GM21786 (cell line): ENCODE measurements around the gene PTMA.
A peak's percentile ranks its signal among the peaks of the same experiment; 100 is the strongest.
"Not testable (repeated sequence)": the region's sequence is repeated elsewhere in the genome, so short reads cannot be mapped to it uniquely, and the experiment has no call there.

Experiments
- ATAC-seq: cut with Tn5 transposase; IDR thresholded peaks from one replicate; pipeline ENCODE4 v1.9.1; 2021; ENCODE audit not compliant: unreplicated experiment

PTMA gene

DNA sequence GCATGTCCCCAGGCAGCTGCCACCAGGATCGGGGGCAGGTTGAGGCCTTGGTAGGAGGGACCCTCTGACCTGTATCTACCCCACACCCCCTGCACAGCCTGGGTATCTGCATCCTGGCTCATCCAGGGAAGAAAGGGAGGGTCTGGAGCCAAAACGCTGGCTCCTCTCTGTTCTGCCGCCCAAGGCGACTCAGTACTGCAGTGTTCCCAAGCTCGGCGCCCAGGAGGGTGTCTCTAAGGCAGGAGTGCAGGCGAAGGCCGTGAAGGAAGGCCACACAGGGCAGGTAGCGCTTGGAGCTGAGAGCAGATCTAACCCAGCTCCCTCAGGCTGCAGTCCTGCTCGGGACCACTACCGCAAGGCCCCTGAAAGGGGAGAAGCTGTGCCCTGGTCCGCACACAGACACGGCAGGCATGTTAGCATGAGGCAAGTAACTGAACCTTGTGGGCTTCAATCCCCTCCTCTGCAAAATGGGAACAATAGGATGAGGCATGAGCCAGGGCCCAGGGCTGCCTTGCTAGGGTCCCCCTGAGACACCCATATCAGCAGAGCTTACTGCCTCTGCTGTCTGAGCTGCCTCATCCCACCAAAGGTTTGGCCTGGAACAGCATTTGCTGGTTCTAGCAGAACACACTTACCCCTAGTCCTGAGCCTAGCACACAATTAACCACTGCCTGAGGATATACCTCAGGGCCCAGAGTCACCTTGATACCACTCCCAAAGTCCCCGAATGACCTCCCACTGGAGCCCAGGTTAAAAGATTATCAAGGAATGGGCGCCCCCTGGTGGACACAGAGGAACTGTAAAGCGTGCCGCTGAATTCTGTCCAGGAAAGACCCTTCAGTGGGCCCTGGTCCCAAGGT, 6.5 kb downstream of the PTMA start:
- ATAC-seq, result no peak

DNA sequence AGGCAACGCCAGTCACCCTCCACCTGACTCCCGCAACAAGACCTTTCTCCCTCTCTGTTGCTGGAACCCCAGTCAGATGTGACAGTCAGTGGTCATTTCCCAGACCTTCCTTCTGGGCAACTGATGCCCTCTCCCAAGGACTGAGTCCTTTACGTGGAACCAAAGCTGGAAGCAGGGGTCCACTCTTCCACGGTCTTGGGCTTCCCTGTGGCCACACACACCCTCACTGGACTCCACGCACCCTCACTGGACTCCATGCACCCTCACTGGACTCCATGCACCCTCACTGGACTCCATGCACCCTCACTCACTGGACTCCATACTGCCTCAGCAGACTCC, 7.1 kb downstream of the PTMA start:
- no peak for ATAC-seq

DNA sequence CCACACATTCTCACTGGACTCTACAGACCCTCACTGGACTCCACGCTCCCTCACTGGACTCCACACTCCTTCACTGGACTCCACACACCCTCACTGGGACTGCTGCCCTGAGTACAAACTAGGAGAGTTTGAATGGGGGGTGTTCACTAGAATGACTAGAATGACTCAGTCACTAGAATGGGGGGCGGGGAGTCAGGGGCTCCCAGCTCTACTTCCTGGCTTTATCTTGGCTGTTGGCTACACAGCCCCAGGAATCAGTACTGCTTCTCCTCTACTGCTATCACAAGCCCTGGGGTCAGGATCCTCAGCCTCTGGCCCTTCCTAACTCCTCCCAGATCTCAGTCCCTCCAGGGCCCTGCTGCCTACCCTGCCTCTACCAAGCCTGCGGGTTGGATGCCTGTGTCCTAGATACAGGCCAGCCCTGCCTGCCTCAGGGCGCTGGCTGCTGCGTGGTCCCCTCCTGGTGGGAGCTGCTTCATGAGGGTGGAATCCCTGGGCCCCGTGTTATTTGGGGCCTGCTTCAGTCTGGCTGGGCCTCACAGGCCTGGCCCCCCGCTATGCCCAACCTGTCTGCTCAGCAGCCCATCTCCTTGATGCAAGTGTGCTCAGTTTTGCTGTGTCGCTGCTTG, 7.8 kb downstream of the PTMA start:
- no peak for ATAC-seq

DNA sequence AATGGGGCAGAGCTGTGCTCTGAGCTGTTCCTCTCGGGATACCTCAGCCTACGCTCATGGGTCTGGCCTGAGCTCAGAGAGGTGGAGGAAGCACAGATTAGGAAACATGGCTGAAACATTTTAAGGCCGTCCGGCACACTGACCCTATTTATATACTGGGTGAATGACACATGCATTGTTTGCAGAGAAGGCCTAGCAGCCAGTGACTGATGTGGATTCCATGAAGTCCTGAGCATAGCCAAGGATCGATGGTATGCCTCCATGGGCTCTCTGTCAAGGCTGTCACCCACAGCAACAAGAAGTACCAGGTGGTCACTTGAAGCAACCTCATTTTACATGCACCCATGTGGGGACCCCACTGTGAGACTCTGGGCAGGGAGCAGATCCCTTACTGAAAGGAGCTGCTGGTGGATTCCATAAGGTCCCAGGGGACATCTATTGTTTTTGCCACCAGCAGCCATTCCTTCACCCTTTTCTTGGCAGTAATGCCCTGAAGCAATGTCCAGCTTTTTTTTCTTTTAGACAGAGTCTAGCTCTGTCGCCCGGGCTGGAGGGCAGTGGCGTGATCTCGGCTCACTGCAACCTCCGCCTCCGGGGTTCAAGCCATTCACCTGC, 8.4 kb downstream of the PTMA start:
- no peak for ATAC-seq

DNA sequence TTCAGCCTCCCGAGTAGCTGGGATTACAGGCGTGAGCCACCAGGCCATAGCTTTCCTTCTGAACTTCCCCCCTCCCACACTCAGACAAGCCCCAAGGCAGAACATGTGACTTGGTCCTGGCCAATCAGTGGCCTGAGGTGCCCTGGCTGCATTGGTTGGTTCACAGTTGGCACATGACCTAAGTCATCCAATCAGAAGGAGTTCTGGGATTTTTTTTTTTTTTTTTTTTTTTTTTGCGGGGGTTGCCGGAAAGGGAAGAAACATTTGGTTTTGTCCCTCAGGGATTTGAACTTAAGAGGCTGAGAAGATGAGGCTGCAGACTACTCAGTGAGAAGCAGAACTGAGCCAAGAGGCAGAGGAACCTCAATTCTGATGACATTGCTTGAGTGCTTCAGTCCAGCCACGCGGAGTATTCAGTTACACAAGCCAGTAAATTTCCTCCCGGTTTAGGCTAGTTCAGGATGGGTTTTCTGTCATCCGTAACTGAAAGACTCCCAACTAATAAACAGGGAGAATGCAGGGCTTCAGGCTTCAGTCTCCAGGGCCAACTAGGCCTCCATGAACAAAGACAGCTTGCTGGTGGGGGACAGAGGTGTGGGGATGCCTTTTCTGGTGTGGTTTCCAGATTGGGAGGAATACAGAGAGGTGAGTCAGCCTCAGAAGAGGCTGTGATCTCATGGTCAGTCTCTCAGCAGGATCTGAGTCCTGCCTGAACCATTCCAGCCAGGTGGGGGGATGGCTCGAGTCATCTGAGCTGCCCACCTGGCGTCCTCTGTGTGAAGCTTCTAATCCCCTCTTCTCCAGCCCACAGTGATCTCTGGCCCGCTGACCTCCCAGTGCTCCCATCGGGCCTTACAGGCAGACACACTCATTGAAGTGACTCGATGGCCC, 9.2 kb downstream of the PTMA start:
- ATAC-seq, result peak; percentile 36

DNA sequence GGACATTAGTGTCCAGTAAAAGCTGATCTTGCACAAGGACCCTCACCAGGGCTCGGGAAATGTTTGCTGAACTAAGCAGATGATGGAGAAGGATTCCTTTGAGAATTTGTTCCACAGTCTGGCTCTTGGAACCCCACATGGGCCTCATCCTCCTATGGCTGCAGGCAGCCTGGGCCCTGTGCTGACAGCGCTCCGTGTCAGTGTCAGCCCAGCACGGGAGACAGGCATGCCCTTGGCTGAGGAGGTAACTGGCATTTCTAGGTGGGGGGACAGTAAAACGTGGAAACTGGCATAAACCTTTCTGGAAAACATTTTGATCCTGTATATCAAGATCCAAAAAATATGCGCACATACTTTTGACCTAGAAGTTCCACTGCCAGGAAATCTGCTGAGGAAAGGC, 10.5 kb downstream of the PTMA start:
- ATAC-seq, result no peak

DNA sequence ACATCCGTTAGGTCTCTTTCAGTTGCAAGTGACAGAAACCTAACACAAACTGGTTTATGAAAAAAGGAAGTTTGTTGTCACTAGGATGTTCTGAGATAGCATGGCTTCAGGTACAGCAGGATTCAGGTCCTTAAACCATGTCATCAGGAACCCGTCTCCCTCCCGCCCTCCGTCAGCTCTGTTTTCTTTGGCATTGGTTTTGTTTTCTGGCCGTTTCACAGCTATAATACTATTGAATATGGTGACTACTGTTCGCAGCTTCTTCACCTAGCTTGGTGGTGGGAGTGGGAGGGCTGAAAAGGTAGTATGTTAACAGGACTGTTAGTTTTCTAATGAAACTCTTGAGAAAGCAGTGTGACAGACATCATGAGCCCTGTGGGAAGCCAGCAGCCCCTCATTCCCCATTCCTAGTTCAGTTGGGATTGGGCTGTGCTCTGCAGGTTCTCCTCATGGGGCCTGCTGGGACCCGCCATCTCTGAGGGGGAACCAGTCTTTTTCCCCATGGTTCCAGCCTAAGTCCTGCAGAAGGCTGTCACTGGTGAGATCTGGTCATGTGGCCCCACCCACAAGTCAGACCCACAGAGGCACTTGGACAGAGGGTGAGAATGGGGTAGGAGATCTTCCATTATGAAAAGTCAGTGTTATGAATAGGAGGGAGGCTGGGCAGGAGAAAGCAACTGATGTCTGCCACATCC, 12.1 kb downstream of the PTMA start:
- no peak for ATAC-seq

DNA sequence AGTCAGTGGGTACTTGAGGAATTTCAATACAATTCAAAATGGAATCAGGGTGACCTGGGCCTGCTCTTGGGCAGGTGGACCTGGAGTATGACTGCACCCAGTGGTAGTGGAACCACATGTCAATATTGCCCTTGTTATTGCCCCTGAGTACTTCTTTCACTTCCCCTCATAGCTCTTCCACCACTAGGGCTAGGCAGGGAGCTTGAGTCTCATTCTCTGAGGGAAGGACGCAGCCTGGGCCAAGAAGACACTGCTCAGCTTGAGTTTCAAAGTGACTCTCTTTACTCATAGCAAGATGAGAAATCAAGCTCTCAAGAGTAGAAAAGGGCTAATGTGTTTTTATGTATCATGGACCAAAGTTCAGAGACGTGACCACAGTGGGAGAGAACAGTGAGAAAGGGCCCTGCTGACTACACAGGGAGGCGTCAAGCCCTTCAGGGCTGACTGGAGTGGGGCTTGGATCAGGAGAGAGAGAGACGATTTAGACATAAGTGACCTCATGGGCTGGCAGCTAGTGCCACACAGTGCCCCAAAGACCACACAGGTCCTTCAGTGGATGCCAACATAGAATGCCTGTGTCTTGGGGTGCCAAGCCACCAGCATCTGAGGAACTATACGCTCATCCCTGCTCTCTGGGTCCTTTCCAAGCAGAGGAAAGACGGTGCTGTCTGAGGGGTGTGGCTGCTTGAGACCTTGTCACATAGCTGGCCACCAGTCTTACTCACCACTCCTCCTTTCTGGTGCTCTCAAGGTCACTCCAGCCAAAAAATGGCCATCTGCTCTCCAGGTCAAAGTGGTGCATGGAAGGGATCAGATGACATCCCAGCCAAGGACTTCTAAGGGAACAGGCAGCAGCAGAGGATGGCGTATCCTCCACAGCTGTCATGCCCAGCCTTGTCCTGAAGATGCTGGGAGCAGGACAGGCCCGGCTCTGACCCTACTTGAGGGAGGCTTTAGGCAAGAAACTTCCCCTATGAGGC, 13.0 kb downstream of the PTMA start:
- ATAC-seq, result peak; percentile 84

DNA sequence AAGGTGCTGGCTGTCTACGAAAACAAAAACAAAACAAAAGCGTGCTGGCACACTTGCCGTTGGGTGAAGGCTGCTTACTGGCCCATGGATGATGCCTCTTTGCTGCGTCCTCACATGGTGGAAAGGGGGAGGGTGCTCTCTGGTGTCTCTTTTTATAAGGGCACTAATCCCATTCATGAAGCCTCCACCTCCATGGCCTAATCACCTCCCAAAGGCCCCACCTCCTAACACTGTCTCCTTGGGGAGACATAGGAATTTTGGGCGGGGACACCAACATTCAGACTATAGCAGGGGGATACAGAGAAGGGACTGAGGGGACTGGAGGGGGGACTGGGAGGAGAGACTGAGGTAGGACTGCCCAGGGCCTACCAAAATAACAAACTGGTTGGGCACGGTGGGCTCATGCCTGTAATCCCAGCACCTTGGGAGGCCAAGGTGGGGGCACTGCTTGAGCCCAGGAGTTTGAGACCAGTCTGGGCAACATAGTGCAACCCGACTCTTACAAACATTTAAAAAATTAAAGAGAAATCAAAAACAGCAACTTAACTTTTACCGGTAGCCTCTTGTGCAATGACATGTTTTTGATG, 14.5 kb downstream of the PTMA start:
- ATAC-seq, result no peak

DNA sequence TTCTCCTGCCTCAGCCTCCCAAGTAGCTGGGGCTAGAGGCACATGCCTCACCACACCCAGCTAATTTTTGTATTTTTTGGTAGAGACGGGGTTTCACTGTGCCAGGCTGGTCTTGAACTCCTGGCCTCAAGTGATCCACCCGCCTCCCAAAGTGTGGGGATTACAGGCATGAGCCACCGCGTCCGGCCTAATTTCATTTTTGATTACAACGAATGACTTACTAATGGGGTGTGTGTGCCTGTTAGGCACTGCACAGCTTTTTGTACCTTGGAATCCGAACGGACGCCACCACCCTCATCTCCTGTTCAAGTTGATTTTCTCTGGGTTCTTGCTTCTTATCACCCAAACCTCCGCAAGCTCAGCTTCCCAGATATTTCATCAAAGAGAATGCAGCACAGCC, 17.2 kb downstream of the PTMA start:
- no peak for ATAC-seq

DNA sequence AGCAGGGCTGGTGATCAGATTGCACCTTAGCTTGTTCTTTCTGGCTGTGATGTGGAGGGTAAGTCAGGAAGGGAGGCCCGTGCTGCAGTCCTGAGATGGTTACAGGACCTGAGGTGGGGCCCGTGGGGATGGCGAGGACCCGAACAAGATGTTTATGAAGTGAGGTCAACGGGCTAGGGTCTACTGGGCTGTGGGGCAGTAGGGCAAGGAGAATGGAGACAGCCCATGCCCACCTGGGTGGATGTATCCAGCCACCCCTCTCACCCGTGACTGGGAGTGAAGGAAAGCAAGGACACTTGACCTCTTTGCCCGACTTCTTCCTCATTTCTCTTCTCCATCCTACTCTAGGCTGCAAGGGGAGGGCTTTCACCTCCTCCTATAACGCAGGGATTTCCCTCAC, 18.0 kb downstream of the PTMA start:
- no peak for ATAC-seq

DNA sequence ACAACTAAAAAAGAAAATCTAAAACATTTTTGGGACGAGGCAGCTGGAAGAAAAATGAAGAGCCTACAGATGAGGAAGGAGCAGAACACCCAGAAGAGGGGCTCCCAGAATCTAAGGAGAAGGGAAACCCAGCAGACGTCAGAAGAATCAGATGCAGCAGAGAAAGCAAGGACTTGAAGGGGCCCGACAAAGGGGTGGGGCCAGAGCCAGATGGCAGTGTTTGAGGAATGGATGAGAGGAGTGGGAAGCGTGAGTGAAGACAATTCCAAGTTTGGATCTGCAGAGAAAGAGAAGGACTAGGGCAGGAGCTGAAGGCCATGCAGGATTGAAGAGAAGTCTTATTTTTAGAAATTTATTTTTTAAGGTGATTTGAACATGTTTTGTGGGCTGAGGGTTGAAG, 19.3 kb downstream of the PTMA start:
- no peak for ATAC-seq

DNA sequence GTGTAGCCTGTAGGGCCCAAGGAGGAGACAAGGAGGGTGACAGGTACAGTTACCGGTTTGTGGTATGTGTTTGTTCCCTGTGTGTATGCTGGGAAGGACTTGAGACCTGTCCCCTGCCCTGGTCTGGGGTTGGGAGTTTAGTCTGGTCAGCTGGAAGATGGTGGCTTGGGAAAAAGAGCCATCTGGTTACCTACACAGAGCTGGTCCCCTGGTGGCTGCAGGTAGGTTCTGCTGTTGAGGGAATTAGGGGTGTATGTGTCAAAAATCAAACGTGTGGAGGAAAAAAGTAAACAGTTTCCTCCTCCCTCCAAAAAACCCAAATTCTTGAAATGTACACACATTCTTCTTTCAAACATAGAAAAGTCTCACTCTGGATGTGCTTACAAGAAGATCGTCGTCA, 24.3 kb downstream of the PTMA start:
- no peak for ATAC-seq

DNA sequence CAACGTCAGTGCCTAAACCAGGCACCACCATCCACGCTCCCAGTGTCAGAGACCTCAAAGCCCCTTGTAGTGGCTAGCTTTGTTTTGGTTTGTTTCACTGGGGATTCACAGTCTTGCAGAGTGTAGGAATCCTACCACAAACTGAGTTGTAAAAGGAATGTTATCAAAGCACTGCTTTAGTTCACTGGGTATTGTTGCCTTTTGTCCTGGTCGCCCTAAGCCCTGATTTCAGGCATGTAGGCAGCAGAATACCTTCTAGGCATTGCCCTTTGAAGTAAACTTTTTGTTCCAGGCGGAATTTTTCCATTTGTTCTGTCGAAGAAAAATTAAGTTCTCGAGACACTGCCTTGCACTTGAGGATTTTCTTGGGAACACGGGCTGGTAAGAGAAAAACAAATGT, 29.4 kb downstream of the PTMA start:
- ATAC-seq, result no peak

DNA sequence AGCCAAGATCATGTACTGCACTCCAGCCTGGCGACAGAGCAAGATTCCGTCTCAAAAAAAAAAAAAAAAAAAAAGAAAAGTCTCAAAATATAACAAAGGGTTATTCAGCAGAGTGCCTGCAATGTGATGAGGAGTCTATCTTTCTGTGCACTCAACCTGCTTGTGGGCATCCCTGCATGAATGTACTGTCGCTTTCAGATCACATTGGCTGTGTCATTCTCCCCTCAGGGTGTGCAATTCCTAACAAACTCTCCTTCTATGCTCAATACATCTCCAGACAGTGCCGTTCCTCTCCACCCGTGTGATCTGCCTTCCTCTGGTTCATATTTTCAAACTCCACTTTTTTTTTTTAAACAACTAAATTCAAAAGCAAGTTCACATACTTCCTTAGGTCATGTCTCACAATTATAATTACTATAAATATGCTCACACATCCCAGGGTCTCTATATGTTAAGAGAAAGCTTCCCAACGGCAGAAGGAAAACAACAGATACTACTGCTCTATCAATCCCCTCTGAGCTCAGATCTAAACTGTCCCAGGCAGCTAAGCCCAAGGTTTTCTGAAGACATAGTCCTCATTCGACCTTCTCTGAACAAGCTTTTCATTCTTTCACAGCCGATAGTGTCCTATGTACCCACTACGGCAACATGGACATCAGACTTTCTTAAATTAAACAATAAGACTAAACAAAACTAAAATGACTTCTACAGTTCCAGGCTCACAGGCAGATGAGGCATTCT, 35.2 kb downstream of the PTMA start:
- no peak for ATAC-seq

DNA sequence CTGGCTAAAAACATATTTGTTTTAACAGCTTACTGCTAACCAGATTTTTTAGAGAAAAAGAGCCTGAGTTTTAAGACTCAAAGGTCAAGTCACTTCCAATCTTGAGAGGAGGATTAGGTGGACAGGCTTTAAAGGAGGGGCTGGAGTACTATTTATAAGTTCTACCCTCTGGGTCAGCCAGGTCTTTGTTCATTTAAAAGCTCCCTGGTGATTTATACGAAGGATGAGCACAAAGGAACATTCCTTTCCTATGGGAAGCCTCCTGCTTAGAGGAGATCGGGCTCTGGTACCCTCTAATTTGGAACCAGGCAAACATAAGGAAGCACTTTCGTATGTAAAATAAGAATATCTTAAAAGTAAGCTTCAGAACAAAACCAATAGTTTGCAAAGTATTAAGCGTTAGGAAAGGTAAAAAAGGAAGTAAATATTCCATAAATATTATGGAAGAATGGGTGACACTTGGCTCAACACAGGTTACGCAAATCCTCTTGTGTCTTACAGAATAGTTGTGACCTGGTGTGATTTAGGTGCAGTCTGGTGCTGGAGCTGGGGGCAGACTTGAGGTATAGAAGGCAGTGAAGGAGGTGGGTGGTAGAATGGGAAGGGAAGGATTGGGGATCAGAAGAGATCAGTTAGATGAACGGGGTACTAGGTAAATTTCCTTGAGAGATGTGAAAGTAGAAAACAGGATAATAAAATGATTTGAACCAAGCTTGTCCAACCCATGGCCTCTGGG, 37.1 kb downstream of the PTMA start:
- ATAC-seq, result no peak

DNA sequence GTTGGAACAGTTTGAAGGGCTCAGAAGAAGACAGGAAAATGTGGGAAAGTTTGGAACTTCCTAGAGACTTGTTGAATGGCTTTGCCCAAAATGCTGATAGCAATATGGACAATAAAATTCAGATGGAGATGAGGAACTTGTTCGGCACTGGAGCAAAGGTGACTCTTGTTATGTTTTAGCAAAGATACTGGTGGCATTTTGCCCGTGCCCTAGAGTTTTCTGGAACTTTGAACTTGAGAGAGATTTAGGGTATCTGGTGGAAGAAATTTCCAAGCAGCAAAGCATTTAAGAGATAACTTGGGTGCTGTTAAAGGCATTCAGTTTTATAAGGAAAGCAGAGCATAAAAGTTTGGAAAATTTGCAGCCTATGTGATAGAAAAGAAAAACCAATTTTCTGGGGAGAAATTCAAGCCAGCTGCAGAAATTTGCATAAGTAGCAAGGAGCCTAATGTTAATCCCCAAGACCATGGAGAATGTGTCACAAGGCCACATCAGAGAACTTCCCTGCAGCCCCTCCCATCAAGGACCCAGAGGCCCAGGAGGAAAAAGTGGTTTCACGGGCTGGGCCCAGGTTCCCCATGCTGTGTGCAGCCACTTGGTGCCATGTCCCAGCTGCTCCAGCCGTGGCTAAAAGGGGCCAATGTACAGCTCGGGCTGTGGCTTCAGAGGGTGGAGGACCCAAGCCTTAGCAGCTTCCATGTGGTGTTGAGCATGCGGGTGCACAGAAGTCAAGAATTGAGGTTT, 40.0 kb downstream of the PTMA start:
- ATAC-seq, result not testable (repeated sequence)
